HG03095 (cell line): ENCODE results near the gene MAPKAP1.

Experiments used
- ATAC-seq: cut with Tn5 transposase; IDR thresholded peaks from one replicate; pipeline ENCODE4 v1.9.1; 2021; ENCODE audit warnings: moderate library complexity; ENCODE audit not compliant: unreplicated experiment

The MAPKAP1 gene

DNA sequence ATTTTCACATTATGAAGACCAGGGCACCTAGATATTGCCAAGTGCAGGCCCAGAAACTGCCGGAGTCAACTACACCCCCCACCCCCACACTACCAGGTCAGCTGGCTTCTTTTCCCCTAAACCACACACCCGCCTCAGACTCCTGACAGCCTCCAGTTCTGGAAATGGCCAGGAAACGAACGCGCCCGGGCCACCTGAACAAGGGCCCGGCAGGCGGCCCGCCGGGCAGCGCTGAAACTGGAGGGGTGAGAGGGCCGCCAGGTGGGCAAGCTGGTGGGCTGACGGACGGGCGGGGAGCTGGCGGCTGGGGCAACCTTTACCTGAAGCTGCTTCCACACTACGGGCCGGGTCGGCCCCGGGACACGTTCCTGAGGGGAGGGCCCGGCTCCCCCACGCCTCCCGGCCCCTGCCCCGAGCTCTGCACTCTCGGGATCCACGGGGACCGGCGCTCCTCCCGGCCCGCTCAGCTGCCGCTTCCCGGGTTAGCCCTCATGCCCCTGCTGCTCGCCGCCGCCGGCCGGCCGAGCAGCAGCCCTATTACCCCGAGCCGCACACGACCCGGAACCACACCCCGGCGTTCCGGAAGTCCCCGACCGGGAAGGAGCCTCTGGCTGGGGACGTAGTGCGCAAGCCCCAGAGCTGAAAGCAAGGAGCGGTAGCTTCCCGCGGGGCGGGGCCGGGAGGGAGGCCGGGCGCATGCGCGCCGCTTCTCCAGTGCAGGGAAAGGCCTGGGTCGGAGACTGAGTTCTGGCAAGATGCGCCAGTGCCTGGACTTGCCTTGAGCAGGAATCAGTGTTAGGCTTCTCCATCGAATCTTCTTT lies at the start of gene MAPKAP1:
MAPKAP1 (minus strand) TSS at position 558 of the 821 bp plus-strand sequence. CDS start 34,634 bp downstream, outside the sequence.
- peak; percentile 91 for ATAC-seq

GRCh38 chr9:125756518-125756917 lies 49.5 kb upstream of the MAPKAP1 start:
- no peak for ATAC-seq

DNA sequence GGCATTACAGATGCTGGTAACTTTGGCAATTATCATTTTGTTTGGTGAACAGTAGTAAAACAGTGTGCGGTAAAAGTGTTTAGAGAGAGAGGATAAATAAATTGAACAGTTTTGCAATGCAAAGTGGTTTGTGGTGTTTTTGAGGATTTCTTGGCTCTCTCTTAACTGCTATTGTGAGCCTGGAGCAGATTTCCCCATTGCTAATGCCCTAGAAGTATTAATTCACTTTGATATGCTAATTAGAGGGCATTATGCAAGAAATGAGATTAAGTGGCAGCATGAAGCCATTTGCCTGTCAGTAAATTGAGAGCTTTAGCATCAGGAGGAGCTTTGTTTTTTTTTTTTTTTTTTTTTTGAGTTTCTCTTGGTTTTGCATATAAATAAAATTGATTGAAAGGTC lies 48.3 kb upstream of the MAPKAP1 start:
- no peak for ATAC-seq

GRCh38 chr9:125754096-125754495 lies 47.1 kb upstream of the MAPKAP1 start:
- no peak for ATAC-seq

GRCh38 chr9:125752070-125752628 lies 45.1 kb upstream of the MAPKAP1 start:
- ATAC-seq = no peak

DNA sequence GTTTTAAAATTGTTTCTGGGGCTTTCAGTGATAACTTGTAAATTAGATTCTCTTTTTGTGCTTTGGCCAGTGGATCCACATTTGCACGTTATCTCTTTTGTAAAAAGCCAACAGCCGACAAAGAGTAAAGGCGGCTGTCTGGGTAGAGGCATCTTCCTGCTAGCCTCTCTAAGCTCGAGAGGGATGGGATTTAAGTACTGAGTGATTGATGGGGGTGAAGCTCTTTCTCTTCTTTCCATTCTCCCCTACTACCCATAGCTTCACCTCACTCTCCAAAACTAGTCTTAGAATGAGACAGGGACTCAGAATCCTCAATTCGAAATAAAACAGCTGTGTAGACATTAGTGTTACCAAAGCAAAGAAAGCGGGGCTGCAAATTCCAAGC lies 43.6 kb upstream of the MAPKAP1 start:
- ATAC-seq = no peak

DNA sequence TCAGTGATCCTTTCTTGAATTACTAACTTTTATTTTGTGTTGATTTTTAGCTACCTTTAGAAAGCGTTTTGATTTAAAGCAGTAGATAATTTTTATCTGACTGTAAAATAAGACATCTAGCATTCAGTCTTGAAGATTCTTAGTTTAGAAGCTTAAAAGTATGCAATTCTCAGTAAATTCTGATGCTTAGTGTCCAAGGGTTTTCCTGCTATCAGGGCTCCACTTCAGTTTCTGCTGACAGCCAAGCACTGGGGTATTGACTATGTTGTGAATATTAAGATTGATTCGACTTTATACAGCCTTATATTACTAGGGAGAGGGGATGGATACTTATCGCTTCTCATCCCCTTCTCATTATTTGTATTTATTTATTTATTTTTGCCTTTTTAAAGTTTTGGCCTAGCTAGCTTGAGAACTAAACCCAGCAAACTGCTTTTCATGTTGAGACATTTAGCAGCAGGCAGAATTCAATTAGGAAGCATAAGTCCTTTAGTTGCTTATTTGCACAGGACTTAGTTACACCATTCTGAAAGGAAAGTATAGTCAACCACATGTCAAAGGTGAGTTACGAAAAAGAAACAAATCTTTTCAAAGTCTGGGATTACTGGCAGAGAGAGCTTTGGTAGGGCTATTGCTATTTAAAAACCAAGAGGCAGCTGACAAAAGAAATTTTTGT lies 43.1 kb upstream of the MAPKAP1 start:
- ATAC-seq = no peak

DNA sequence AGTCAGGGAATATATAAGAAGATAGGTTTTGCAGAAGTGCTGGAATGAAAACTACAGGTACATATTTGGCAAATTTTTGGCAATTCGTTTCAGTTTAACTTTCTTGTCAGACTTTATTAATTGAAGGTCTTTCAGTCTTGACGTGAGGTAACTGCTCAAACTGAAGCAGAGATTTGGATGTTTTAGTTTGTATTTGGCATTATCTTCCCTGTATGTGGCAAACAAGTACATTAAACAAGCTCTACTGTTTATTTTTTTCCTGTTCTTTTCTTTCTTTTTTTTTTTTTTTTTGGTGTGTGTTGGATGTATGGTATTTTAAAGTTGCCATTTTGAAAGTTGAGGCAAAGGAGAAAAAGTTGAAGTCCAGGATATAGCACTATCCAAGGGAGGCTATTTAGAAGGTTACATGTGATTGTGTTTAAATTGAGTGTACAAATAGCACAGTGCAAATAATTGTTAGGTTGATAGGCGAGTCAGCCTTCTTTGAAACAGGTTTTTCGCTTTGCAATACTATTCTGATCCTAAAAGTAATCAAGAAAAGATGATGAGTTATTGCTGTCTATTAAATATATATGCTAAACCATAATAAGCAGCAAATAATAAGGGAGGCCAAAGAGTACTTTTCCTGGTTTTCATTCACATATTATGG lies 42.4 kb upstream of the MAPKAP1 start:
- ATAC-seq = no peak

DNA sequence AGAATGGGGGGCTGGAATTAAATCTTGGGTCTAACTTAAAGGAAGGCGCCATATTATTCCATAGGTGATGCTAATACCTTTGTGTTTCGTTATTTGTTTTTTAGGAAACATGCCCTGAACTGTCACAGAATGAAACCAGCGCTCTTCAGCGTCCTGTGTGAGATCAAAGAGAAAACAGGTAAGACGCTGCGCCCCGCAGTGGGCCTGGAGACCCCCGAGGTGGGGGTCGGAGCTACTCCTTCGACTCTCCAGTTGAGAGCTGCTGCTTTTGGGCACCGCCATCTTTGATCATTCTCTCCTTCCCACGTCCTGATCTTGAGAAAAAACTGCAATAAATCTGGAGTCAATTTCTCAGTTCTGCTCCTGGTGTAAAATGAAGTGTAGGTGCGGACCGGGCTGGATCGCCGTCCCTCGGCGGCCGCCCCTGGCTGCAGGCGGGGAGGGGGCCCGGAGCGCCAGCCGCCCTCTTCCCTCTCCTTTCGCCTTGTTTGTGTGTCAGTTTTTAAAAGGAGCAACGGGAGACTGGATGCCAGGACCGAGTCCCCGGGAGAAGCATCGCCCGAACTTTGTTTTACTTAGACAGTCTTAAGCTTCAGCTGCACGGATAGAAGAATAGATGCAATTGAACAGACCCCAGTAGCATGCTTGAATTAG lies 41.6 kb upstream of the MAPKAP1 start:
- no peak for ATAC-seq

DNA sequence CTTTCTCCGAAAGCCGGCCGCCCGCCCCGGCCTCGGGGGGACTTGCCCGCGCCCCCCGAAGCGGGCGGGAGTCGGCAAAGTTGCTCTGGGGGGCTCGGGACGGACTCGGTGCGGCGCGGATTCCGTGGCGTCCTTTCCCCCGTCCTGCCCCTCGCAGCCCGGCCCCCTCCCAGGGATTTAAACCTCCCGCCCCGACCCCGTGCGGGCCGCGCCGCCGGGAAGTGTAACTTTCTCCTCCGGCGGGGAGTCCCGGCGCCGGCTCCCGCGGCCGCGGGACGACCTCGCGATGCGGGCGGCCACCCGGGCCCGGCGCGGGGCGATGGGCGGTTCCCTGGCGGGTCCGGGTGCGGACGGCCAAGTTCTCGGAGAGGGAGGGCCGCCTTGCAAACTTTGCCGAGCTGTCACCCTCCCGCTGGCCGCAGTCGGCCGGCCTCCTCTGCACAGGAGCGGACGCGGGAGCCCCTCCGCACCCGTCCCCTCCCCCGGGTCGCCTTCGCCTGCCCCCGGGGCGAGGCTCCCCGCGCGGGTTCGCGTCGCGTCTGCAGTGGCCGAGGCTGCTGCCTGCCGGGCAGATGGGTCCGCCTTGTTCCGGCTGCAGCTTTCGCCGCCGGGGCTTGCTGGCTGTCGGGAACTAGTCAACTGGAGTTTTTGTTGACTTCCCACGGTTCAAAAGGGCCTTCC lies 40.9 kb upstream of the MAPKAP1 start:
- ATAC-seq = peak; percentile 8

- peak; percentile 12 for ATAC-seq
Observed at GRCh38 chr9:125747053-125747764, 40.2 kb upstream of the MAPKAP1 start, which contains the start of gene PBX3. PBX3 (plus strand) TSS chr9:125747373.

- ATAC-seq = no peak
Observed at GRCh38 chr9:125746774-125747052, 39.7 kb upstream of the MAPKAP1 start.

DNA sequence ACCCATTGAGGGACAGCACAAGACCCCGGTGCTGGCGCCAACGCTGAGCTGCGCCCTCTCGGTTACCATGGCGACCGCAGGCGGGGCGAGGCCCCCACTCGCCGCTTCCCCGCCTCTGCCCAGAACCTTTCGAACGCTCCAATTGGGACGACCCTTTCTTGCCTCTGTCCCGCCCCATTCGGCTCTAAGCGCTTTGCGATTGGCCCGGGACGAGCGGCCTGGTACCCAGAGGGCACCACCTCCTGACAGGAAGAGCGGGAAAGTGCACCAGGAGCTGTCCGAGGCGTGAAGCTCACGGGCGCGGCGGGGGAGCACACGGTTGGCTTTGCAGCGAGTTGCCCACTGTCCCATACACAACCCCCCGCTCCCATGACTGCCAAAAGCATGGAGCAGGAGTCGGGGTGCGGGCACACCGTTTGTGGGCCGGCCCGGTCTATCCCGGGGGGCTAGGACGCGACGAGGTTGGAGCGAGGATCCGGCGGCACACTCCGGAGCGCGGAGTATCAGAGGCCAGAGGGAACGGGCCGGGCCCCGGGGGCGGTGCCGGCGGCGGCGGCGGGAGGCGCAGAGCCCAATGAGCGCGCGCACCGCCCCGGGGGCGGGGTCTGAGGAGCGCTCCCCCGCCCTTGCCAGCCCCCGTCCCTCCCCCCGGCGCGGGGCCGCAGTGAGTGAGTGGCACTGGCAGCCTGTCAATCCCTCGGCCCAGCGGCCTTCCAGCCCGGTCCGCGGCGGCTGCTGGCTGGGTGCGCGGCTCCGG lies 39.2 kb upstream of the MAPKAP1 start:
- ATAC-seq = peak; percentile 59

GRCh38 chr9:125745682-125746016 lies 38.6 kb upstream of the MAPKAP1 start:
- ATAC-seq = no peak

GRCh38 chr9:125745018-125745417 lies 38.0 kb upstream of the MAPKAP1 start:
- ATAC-seq = no peak

GRCh38 chr9:125744616-125745015 lies 37.6 kb upstream of the MAPKAP1 start:
- ATAC-seq = no peak

GRCh38 chr9:125743682-125744428 lies 36.8 kb upstream of the MAPKAP1 start:
- no peak for ATAC-seq

DNA sequence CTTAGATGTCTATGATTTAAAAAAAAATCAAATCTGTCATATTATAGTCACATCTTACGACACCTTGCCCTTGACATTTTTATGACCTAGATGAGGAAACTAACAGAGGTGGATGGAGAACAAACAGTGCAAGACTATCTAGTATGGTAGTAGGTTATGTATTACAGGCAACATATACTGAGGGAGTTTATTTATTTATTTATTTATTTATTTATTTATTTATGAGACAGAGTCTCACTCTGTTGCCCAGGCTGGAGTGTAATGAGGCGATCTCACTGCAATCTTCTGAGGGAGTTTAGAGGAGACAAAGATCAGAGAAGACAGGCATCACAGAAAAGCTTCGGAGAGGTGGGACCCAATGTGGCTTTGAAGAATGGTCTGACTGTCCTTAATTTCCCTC lies 35.6 kb upstream of the MAPKAP1 start:
- no peak for ATAC-seq

DNA sequence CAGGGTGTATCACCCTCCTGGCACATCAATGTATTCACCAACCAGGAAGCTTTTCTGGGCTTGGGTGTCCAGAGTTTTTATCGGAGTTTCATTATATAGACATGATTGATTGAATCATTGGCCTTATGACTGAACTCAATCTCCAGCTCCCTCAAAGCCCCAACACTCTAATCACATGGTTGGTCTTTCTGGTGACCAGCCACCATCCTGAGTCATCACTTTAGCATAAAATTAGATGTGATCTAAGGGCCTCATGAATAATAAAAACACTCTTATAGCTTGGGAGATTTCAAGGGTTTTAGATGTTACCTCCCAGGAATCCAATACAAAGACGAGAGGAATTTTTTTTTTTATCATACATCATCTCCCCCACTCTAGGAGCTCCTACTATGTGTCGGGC lies 32.4 kb upstream of the MAPKAP1 start:
- no peak for ATAC-seq
